DMS79 (cell line): ENCODE results near the gene BANK1.
"Not testable (repeated sequence)": the region's sequence is repeated elsewhere in the genome, so short reads cannot be mapped to it uniquely, and the experiment has no call there.

ENCODE experiments used
- DNase-seq: peaks from one replicate; lab custom pipeline; 2025; lab: John Stamatoyannopoulos, UW

The BANK1 gene

DNA sequence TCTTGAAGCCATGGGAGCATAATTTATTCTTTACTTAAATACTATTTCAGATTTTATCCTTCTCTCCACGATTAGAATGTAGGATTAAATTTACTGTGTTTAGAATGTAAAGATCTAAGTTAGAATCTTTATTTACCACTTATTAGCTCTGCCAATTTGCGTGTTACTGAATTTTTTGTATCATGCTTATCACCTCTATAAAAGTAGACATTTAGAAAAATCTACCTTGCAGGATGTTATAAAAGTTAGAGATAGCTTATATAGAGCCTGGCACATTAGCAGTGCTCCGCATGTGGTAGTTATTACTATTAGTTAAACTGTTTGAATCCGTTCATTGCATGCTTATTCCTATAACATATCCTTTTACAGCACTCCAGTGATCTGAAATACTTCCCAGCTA, 97.9 kb downstream of the BANK1 start:
- DNase-seq, result no peak

DNA sequence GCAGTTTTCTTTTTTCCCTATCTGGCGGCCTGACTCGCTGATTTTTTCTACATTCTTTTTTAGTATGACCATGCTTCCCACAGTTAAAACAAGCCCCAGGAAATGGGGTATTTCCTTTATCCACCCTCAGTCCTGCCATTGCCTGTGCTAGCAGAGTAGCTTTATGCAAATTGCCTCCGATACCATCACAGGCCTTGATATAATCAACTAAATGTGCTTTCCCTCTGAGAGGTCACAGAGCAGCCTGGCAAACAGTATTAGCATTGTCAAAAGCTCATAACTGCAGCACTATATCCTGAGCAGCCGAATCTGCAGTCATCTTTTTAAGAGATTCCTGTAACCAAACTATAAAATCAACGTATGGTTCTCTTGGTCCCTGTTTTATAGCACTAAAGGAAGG, 115.0 kb downstream of the BANK1 start:
- DNase-seq, result not testable (repeated sequence)

DNA sequence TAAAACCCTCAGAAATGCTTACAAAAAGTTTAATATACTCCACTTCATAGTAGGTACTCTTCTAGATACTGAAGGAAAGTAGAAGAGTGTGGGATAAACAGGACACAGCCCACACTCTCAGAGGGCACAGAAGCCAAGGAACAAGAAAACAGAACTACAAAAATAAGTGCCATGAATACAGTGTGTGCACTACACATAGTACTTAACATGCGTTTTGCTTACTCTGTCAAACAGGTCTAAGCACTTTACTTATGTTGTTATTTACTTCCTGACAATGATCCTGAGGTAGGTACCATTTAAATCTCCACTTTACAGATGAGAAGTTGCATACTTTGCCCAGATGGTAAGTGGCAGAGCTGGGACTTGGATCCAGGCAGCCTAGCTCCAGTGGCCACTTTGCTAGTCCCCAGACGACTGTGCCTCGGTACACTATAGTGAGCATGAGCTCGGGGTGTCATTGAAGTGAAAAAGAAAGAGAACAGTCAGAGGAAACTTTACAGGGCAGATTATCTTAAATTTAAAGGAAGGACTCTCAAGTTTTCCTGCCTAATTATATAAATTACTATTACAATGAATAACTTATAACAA, 120.3 kb downstream of the BANK1 start:
- no peak for DNase-seq

DNA sequence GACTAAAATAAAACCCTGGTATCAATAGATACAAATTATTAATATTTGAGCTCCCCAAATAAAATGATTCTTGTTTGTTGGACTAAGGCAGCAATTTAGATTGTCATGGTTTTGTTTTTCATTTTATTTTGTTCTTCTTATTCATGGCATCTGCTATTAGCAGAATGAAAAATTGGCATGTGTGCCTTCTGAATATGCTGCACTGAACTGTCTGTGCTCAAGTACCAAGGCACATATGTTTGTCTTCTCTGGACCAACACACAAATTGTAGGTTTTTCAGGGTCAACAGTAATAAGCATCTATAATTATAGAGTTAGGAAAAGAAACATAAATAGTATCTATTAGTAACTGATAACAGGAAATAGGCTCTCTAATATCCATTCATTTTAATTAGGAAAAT, 121.1 kb downstream of the BANK1 start:
- DNase-seq, result no peak

DNA sequence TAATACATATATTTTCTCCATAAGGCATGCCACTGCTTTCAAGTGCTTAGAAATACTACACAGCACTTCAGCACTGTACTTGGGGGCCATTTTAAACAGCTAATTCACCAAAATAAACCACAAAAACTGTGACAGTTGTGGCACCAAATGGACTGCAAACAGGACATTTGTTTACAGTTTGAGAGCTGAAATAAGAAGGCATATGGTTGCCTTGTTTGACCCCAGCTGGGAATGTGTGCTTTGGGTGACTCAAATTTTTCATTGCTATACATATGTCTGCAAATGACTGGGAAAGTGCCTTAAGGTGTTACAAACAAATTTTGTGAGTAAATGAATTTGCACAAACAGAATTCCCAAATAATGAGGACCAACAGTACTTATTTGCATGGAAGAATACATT, 124.2 kb downstream of the BANK1 start:
- no peak for DNase-seq

DNA sequence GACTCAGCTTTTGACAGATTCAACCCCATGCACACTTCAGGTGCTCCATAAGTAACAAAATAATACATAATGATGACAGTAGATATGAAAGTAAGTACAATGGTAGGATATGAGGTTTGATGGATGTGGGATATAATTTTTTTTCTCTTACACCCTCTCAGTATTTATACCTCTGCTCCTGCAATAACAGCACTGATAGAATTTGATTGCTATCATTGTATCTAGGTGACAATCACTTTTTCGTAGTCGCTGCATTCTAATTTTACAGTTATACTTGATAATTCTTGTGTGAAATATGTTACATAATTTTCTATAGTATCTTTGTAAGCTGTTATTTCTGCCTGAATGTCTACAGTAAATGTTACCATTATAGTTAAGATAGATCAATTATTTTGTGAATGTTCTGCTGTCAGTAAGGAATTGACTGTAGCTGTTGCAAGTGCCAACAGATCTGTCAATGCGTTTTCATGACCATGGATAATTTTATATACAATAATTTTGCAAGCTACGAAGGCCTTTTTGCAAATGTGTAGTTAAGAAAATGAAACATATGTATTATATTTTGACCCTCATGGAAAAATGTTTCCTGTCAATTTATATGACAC, 128.9 kb downstream of the BANK1 start:
- DNase-seq, result no peak

DNA sequence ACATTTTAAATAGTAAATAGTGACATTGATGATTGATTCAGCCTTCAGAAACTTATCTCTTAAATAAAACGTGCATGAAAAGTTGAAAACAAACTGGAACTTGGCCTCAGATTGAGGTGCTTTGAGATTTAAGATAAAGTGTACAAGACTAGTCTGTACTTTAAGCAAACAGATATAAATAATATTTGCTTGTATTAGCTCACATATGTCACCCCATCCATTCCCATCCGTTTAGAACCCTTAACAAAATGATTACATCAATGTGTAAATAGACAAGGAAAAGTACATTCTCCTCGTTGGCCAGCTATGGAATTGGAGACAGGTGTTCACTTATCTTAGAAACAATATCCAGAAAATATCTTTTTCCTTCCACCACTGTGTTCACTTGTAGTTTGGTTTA, 130.8 kb downstream of the BANK1 start:
- DNase-seq, result no peak

DNA sequence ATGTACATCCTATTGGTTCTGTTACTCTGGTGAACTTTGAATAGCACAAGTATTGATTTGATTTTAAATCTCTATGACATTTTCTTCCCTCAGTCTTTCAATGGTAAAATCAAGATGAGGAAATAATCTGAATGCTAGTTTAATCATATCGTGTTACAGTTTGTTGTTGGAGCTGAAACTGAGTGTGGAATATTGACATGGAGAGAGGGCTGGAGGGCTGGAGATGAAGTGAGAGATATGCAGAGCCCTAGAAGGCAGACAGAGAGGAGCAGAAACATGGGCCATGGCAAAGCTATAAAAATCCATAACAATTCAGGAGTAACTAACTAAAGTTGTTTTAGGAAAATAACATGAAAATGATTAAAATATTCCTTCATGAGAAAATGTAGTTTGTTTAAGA, 141.1 kb downstream of the BANK1 start:
- DNase-seq, result no peak

DNA sequence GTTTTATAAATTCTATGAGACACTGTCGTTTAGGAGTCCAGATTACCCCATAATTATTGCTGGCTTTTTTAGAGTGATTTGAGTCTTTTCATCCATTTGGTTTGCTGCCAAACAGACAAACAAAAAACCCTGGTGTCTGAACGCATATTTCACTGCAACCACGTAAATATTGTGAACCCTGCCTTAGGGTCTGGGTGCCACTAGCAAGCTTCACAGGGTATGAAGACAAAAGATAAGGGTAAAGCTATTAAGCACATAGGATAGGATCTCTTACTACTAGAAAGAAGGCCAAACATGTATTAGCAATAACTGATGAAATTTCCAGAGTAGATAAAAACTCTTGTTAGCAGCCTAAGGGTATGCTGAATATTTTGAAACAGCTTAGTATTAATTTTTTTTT, 143.3 kb downstream of the BANK1 start:
- no peak for DNase-seq

DNA sequence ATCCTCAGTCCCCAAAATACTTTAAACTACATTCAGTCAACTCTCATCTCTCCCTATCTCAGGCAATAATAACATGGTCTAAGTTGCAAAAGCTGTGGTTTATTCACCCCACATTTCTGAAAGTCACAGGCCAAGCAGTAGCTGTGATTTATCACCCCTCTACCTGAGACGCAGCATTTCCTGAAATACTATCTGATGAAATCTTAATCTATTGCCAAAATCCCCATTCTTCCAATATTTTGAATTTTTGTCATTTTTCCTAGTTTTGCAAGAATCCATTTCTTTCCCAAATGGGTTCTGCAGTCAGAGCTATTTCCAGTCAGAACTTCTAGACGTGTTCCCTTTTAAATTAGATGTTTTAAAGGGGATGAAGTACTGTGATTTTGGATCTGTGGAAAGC, 148.3 kb downstream of the BANK1 start:
- no peak for DNase-seq

DNA sequence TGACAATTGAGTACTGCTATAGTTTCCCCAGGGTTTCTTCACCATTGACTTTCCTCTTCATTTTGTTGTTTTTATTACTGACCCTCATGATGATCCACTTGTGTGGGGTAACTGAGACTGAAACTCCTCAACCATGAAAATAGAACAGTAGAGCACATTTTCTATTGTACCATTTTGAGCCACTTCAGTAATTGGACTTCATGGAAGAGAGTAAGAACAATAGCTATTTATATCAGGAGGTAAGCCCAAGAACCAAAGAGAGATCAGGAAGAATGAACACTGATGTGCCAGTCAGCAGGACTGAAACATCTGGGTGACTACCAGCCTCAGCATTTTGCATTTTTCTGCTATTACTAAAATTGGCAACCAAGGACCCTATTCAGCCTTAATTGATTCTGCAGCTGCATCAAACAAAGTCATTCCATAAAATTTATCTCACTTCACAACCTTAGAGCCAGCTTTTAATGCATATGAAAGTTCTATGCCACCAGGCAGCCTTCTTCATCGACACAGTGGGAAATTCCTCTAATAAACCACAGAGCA, 151.4 kb downstream of the BANK1 start:
- DNase-seq, result no peak

DNA sequence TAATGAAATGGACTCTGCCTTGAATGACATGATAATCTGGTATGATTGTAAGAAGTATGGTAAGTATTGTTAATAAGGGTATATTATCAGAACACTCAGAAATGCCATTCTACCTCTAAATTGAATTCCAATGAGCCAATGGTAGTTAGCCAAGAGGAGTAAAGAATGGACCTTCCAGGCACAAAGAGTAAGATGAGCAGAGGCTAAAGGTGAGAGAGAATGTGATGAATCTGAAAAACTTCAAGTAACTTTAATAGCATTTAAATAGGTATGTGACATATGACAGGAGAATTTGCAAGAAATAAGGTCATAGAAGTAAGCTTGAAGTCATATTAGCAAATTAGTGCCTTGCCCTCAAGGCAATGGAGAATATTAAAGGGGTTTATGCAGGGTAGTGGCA, 152.4 kb downstream of the BANK1 start:
- DNase-seq, result no peak

DNA sequence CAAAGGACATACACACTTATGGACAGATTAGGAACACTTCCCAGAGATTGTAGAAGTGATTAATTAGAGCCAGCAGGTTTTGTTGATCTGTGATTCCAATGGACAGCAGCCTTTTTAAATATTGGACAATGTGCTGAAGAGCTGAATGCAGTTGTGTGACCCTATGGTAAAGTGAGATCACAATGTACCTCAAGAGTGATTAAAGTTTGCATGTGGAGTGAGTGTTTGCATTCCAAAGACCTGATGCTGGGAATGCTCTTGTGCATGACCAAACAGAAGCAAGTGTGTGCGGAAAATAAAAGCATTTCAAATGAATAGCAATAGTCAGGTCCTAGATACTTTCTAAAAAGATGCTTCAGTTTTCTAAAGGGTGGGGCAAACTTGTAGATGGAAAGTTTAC, 154.1 kb downstream of the BANK1 start:
- DNase-seq, result no peak

DNA sequence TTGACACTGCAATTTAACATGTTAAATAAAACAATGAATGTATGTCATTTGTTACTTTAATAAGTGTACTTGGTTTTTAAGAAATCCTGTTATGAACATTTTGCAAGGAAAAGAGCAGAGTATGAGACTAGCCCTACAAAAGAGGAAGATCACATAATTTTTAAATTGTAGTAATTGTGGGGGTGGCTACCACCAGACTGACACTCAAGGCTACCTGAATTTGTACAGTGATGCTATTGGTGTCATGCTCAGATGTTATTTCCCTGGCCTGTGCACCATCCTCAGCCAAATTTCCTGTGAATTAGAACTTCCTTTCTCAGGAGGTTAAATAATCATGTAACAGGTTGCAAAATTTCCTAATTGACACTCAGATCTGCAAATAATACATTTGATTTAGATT, 157.5 kb downstream of the BANK1 start:
- no peak for DNase-seq

DNA sequence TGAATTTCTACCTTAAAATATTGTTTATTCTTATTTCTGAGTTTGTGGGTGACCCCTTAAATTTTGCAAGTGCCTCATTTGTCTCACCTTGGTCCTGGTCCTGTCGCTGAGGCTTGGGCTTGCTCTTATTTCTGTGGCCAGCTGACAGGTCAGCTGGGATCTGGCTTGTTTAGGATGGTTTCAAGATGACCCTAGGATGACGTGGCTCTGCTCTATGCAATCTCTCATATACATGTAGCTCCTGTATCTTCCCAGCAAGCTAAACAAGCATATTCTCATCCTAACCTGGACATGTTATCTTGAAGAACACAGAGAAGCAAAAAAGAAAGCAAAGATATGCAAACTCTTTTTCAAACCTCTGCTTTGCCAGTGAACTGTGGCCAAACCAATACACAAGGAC, 158.4 kb downstream of the BANK1 start:
- DNase-seq, result no peak

DNA sequence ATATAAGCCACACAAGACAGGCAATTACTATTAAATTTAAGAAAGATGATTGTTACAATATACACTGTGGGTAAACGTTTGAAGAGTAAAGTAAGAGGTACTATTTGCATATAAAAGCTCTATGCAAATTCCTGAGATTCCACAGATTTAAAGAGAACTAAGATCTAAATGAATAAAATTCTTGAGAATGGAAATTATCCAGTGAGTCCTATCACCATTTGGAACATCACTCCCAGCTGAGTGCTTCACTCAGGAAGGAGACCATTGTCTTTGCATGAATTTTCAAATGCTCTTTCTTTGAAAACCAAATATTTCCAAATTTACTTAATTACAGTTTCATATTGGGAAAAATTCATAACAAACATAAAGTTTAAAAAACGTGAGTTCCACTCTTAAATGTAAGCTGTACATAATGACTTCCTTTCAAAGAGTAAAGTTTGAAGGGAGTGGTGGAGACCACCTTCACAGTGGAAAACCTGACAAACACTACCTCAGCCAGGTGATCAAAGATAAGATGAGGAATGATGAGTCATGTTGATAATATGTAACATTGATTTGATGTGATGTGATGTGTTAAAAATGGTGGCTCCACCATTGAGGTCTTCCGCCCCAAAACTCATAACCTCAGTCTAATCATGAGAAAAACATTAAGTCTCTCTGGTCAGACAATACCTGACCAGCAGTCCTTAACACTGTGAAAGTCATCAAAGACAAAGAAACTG, 159.9 kb downstream of the BANK1 start:
- no peak for DNase-seq

DNA sequence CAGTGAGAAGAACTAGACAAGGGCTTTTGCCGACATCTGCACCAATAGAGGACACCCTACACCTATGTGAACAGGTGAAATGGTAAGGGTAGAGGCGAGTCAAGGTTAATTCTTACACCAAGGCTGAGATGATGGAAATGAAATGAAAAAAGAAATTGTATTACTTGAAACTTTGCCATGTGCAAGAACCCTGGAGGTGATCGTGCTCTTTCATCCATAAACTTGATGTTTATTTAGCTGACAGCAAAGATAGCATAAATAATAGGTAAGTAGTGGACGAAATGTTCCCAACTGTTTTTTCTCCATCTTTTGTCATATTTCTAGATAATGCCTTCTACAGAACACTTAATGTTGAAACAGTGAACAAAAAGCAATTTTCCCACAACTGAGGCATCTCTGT, 162.5 kb downstream of the BANK1 start:
- DNase-seq, result no peak

DNA sequence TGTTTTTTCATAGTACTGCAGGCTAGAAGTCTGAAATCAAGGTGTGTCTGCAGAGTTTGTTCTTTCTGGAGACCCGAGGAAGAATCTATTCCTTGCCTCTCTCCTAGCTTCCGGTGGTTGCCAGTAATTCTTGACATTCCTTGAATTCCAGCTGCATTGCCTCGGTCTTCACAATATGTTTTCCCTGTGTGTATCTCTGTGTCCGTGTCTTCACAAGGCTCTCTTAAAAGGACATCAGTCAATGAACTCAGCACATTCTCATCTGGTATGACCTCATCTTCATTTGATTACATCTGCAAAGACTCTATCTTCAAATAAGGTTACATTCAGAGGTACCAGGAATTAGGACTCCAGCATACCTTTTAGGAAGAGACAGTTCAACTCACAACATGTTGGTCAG, 163.4 kb downstream of the BANK1 start:
- DNase-seq, result no peak

DNA sequence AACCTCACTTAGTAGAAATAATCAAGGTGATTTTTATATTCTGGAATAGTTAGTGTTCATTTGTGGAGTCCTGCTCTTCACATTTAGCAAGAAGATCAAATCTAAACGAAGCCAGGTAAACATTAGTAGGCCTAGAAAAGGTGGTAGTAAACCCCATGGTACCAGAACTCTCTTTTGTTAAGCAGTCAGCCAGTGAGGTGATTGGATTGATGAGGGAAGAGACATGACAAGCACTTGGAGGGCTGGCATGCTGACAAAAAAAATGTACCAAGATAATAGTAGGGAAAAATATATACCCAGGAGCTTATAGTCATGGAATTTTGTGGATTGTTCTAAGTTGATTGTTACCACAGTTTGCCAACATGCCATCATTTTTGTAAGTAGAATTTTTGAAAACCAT, 163.8 kb downstream of the BANK1 start:
- DNase-seq, result no peak

DNA sequence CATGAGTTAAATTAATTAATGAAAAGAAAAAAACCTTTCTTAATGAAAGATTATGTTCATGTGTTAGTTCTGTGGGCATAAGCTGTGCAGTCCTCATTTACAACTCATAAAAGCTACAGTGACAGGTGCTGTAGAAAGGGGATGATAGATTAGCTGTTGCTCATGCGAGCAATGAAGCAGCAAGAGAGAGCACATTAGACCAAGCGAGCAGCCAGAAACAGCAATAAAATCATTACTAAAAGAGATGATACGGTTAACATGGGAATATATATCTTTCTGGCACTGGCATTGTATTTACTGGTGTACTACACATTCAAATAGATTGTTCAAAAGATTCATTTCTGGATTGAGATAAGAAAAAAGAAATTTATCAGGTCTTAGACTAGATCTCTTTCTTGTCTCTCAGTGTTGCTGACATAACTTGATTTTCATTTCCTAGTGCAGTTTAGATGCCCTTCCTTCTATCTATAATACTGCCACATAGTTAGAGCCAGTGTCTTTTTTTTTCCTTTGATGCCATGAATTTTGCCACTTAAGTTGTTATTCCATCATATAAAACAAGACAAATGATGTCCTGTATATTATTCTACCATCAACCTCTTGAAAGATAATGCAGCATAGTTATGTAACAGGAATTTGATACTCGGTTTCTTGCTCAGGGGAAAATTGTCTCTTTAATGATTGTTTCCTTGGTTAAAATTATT, 164.6 kb downstream of the BANK1 start:
- DNase-seq, result no peak

DNA sequence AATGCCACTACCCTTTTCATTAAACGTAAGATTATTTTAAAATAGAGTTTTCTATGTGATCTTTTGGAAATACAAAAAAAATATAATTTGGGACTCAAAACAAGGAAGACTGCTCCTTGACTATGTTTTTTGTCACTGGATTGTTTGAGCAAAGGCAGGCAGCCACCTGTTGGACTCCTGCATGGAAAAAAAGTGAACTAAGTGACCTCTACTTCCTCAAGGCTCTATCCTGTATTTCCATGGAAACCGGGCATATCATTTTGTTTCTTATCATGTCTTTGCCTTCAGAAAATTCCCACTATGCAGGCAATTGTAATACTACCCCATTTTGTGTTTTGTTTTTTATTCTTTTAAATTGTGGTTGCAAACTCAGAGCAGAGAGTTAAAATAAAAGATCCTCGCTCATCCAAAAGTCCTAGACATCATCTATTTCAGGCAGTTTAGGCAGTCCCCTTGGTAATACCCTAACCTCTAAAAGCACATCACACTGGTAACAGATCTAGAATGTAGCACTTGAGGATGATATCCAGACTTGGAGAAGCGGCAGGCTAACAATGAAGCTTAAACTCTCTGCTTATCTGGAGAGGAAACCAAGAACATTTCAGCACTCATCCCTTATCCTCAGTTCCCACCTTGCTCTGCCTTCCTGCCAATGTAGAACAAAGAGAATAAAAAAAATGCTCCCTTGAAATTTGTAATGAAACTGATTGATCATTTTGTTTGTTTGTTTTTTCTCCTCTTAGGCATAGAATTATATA, 165.7 kb downstream of the BANK1 start:
- no peak for DNase-seq

DNA sequence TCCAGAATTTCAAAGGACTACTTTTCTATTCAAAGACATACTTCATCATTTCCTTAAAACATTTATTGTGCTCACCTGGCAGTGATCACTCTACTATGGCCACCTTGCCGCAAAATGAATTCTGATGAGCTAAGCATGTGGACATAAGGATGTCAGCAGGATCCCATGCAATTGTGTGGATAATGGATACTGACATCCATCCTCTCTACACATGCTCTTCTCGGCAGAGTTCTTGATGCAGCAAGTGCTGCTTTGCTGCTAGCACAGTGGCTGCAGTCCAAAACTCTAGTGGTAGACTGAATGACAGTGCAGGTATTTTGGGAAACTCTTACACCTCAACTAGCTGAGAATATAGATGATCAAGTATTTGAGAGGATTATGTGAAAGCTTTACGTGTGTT, 168.0 kb downstream of the BANK1 start:
- no peak for DNase-seq
